NT2/D1 (cell line): ENCODE measurements around the gene CAMK4.

Source experiments
- DNase-seq: peaks from one replicate; pipeline ENCODE4 v3.0.0-alpha.2; 2011; ENCODE audit warnings: low read depth, low spot score
- H3K27me3 ChIP-seq: 2 replicates; pipeline ENCODE4 v1.6.0; 2011; ENCODE audit warnings: mild to moderate bottlenecking; ENCODE audit not compliant: insufficient read length, insufficient read depth
- H3K36me3 ChIP-seq: 2 replicates; pipeline ENCODE4 v1.6.1; 2011; ENCODE audit warnings: mild to moderate bottlenecking, low read length, mixed read lengths; ENCODE audit not compliant: insufficient read depth, insufficient read length
- H3K4me1 ChIP-seq: 2 replicates; pipeline ENCODE4 v1.5.1; 2011; ENCODE audit not compliant: insufficient read depth, insufficient read length
- H3K4me3 ChIP-seq: 2 replicates; pipeline ENCODE4 v1.5.1; 2011; ENCODE audit warnings: low read depth; ENCODE audit not compliant: insufficient read length
- H3K9ac ChIP-seq: 2 replicates; pipeline ENCODE4 v1.6.0; 2011; ENCODE audit warnings: low read depth; ENCODE audit not compliant: insufficient read length
- H3K9me3 ChIP-seq: 2 replicates; pipeline ENCODE4 v1.5.1; 2011; ENCODE audit warnings: mild to moderate bottlenecking, low read length; ENCODE audit not compliant: insufficient read depth
- SUZ12 ChIP-seq: IDR thresholded peaks from 2 replicates; pipeline ENCODE4 v1.6.1; 2011; ENCODE audit not compliant: insufficient read length, insufficient read depth; ENCODE audit errors: extremely low read depth
- YY1 ChIP-seq: IDR thresholded peaks from 2 replicates; pipeline ENCODE4 v1.6.1; 2011; ENCODE audit not compliant: insufficient read length, insufficient read depth
- ZNF274 ChIP-seq: IDR thresholded peaks from 2 replicates; pipeline ENCODE4 v1.6.1; 2011; ENCODE audit warnings: mild to moderate bottlenecking, low read depth, low read length

Gene CAMK4

GRCh38 chr5:111494355-111494999, 270.3 kb downstream of the CAMK4 start:
- Histone ChIP-seq H3K27me3 (no peaks in the 10 kb centered on the region), H3K36me3 (peaks cover 7% of the 10 kb centered on the region), H3K4me3 (no peak overlapping the region), H3K9me3 (no peaks in the 10 kb centered on the region), H3K4me1 (no peaks in the 10 kb centered on the region), H3K9ac (no peak overlapping the region)
- no peak for TF ChIP-seq SUZ12
- no peak for TF ChIP-seq ZNF274
- no peak for TF ChIP-seq YY1
- no peak for DNase-seq

GRCh38 chr5:111495159-111495558, 271.0 kb downstream of the CAMK4 start:
- no peak overlapping the region for H3K9ac ChIP-seq
- H3K4me3 ChIP-seq, result no peak overlapping the region
- H3K36me3 ChIP-seq, result peaks cover 13% of the 10 kb centered on the region
- H3K27me3 ChIP-seq, result no peaks in the 10 kb centered on the region
- no peak for DNase-seq
- no peak for TF ChIP-seq SUZ12
- no peaks in the 10 kb centered on the region for H3K4me1 ChIP-seq
- H3K9me3 ChIP-seq, result no peaks in the 10 kb centered on the region

GRCh38 chr5:111498346-111498745, 274.2 kb downstream of the CAMK4 start:
- Histone ChIP-seq H3K36me3 (peaks cover 23% of the 10 kb centered on the region), H3K4me3 (no peak overlapping the region), H3K9me3 (no peaks in the 10 kb centered on the region), H3K27me3 (no peaks in the 10 kb centered on the region), H3K9ac (no peak overlapping the region), H3K4me1 (no peaks in the 10 kb centered on the region)
- no peak for TF ChIP-seq YY1
- TF ChIP-seq ZNF274, result no peak
- TF ChIP-seq SUZ12, result no peak
- no peak for DNase-seq

GRCh38 chr5:111502956-111503355, 278.8 kb downstream of the CAMK4 start:
- Histone ChIP-seq H3K9ac (no peak overlapping the region), H3K9me3 (no peaks in the 10 kb centered on the region), H3K27me3 (no peaks in the 10 kb centered on the region), H3K4me3 (no peak overlapping the region), H3K4me1 (no peaks in the 10 kb centered on the region), H3K36me3 (peaks cover 28% of the 10 kb centered on the region)
- DNase-seq, result no peak
- TF ChIP-seq ZNF274, result no peak
- TF ChIP-seq YY1, result no peak
- TF ChIP-seq SUZ12, result no peak

GRCh38 chr5:111505096-111505495, 280.9 kb downstream of the CAMK4 start:
- H3K9ac ChIP-seq, result no peak overlapping the region
- no peak for DNase-seq
- H3K4me1 ChIP-seq, result no peaks in the 10 kb centered on the region
- H3K4me3 ChIP-seq, result no peak overlapping the region
- no peak for TF ChIP-seq YY1
- TF ChIP-seq SUZ12, result no peak
- TF ChIP-seq ZNF274, result no peak
- H3K27me3 ChIP-seq, result no peaks in the 10 kb centered on the region
- H3K36me3 ChIP-seq, result peaks cover 17% of the 10 kb centered on the region
- H3K9me3 ChIP-seq, result no peaks in the 10 kb centered on the region

GRCh38 chr5:111507276-111507675, 283.1 kb downstream of the CAMK4 start:
- TF ChIP-seq YY1 (no peak), SUZ12 (no peak), ZNF274 (no peak)
- Histone ChIP-seq H3K9me3 (no peaks in the 10 kb centered on the region), H3K27me3 (no peaks in the 10 kb centered on the region), H3K9ac (no peak overlapping the region), H3K4me3 (no peak overlapping the region), H3K4me1 (no peaks in the 10 kb centered on the region), H3K36me3 (peaks cover 7% of the 10 kb centered on the region)
- no peak for DNase-seq

- Histone ChIP-seq H3K36me3 (peaks cover 7% of the 10 kb centered on the region), H3K27me3 (no peaks in the 10 kb centered on the region), H3K9me3 (no peaks in the 10 kb centered on the region), H3K4me3 (no peak overlapping the region), H3K9ac (no peak overlapping the region), H3K4me1 (no peaks in the 10 kb centered on the region)
- TF ChIP-seq SUZ12 (no peak), YY1 (no peak), ZNF274 (no peak)
- no peak for DNase-seq
These were observed 284.9 kb downstream of the CAMK4 start for GRCh38 chr5:111509119-111509518.
